Kidney (tissue), 14 donors: ENCODE data around the gene ARHGEF26. TPM values are rescaled to one million over a fixed set of nuclear protein-coding genes. Genes with fewer than 3 reads are reported as not detected.

Source experiments
- DNase-seq, 5 donors: peaks; one replicate each; pipeline ENCODE4 v3.0.0-alpha.2; 2013 to 2020
- FAIRE-seq: peaks from 2 replicates; lab custom pipeline; 2012; peaks lifted over from hg19 to GRCh38; lab: Jason Lieb, UNC
- H3K27ac ChIP-seq, 2 donors: one replicate each; pipeline ENCODE4 v1.7.0; 2013; ENCODE audit warnings: low read depth in 2 of 2, low read length in 2 of 2, inconsistent platforms in 1 of 2
- H3K27me3 ChIP-seq: one replicate; pipeline ENCODE4 v1.7.1; 2013; ENCODE audit warnings: low read length, inconsistent platforms; ENCODE audit not compliant: control insufficient read depth, insufficient read depth
- H3K36me3 ChIP-seq, 3 donors: one replicate each; pipeline versions ENCODE4 v1.7.0 to v1.7.1; 2013; ENCODE audit warnings: low read length in 3 of 3, control low read depth in 1 of 3, inconsistent platforms in 1 of 3; ENCODE audit not compliant: insufficient read depth in 3 of 3, control insufficient read depth in 2 of 3
- H3K4me1 ChIP-seq, 3 donors: one replicate each; pipeline versions ENCODE4 v1.7.0 to v1.7.1; 2013; ENCODE audit warnings: low read length in 3 of 3, inconsistent platforms in 1 of 3, low read depth in 1 of 3; ENCODE audit not compliant: control insufficient read depth in 2 of 3, insufficient read depth in 2 of 3
- H3K4me3 ChIP-seq, 3 donors: one replicate each; pipeline versions ENCODE4 v1.7.0 to v1.8.1; 2013; ENCODE audit warnings: low read length in 3 of 3, control low read depth in 1 of 3, inconsistent platforms in 1 of 3
- H3K9ac ChIP-seq, 3 donors: one replicate each; pipeline versions ENCODE4 v1.7.0 to v1.7.1; 2013; ENCODE audit warnings: low read length in 3 of 3, control low read depth in 1 of 3, inconsistent platforms in 1 of 3
- H3K9me3 ChIP-seq, 3 donors: one replicate each; pipeline versions ENCODE4 v1.7.0 to v1.7.1; 2013; ENCODE audit warnings: low read length in 3 of 3, control low read depth in 1 of 3, inconsistent platforms in 1 of 3; ENCODE audit not compliant: control insufficient read depth in 2 of 3, insufficient read depth in 1 of 3
- intact Hi-C: fragments of 100-400 bp; cut with DNase I; formaldehyde crosslinking; loops from one replicate; pipeline ENCODE4 v1.11.1; 2022
- polyA plus RNA-seq: library from polyadenylated mRNA; stranded (reverse); fragments of 350-450 nt; fragmentation: Illumina TruSeq; extraction: RNeasy Lipid Tissue Mini Kit (QIAGEN cat#74804); gene quantifications from one replicate; pipeline ENCODE4 v1.2.3, GENCODE V29; 2014; ENCODE audit warnings: low read depth, low replicate concordance; ENCODE audit not compliant: insufficient read depth
- total RNA-seq: library from RNA; stranded (reverse); fragmentation: NEBNext Ultra II Directional; extraction: Animal tissue kit (Norgen Biotek cat#: 25700); gene quantifications from one replicate; pipeline ENCODE4 v1.2.1, GENCODE V29; 2021
- TF ChIP-seq, protein P1 (sequence below): IDR thresholded peaks from 3 replicates; pipeline ENCODE4 v1.5.1; 2012; ENCODE audit warnings: mild to moderate bottlenecking, moderate library complexity, borderline replicate concordance; ENCODE audit not compliant: insufficient read depth; ENCODE audit errors: extremely low read depth
- donor health status: control.
- donor health status: control.
- donor health status: control.
- donor health status: control.
- donor health status: control.
- donor health status: DM: yes; HTN: yes; CAD: no.
- donor health status: Normal renal cell carcinoma (clear cell type).

The ARHGEF26 gene
- total and polyA plus RNA-seq, 2 donors from 2014 or later: 3.9 to 4.8 TPM

DNA sequence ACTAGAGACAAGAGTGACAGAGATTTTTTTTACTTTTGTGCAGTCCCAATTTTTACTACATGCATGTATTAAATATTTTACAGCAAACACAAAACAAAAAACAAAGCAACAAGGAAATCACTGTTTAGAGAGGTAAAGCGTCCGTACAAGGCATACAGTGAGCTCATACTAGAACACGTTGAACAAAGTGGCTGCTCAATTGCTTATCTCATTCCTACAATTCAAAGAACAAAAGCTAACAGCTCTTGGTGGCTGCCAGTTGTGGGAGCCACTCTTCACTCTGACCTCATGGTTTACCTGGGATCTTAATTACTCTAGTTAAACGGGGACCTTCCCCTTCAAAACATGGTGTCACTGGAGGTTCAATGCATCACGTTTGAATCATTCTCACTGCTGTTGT lies 7.6 kb upstream of the ARHGEF26 start:
- intact Hi-C loops: no loop called here
- Histone ChIP-seq H3K4me1 (no peaks in the 10 kb centered on the region), H3K27me3 (no peaks in the 10 kb centered on the region), H3K27ac (no peak overlapping the region), H3K4me3 (no peak overlapping the region), H3K9me3 (no peaks in the 10 kb centered on the region), H3K9ac (no peak overlapping the region), H3K36me3 (no peaks in the 10 kb centered on the region)
- FAIRE-seq (no peak), DNase-seq (no peak)
- TF ChIP-seq, protein P1, sequence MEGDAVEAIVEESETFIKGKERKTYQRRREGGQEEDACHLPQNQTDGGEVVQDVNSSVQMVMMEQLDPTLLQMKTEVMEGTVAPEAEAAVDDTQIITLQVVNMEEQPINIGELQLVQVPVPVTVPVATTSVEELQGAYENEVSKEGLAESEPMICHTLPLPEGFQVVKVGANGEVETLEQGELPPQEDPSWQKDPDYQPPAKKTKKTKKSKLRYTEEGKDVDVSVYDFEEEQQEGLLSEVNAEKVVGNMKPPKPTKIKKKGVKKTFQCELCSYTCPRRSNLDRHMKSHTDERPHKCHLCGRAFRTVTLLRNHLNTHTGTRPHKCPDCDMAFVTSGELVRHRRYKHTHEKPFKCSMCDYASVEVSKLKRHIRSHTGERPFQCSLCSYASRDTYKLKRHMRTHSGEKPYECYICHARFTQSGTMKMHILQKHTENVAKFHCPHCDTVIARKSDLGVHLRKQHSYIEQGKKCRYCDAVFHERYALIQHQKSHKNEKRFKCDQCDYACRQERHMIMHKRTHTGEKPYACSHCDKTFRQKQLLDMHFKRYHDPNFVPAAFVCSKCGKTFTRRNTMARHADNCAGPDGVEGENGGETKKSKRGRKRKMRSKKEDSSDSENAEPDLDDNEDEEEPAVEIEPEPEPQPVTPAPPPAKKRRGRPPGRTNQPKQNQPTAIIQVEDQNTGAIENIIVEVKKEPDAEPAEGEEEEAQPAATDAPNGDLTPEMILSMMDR: no peak

DNA sequence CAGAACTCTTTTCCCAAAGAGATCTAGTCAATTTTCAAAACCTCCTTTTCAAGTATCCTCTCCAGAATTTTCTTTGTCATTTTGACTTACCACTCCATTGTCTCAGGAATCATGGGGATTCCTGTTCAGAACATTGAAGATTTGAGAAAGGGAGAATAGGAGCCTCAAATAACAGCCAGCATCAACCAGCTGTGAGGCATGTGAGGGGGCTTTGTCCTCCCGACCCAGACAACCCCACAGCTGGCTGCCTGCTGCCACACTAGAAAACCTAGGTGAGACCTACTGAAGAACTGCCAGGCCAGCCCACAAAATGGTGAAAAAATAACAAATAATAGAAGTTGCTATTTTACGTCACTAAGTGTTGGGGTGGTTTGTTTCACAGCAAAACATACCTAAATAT lies 5.9 kb upstream of the ARHGEF26 start:
- Histone ChIP-seq H3K27ac (no peak overlapping the region), H3K9me3 (no peaks in the 10 kb centered on the region), H3K27me3 (no peaks in the 10 kb centered on the region), H3K4me3 (no peak overlapping the region), H3K4me1 (no peaks in the 10 kb centered on the region), H3K9ac (no peak overlapping the region), H3K36me3 (no peaks in the 10 kb centered on the region)
- DNase-seq: no peak
- FAIRE-seq: no peak
- intact Hi-C loops: no loop called here
- TF ChIP-seq, protein P1: no peak

DNA sequence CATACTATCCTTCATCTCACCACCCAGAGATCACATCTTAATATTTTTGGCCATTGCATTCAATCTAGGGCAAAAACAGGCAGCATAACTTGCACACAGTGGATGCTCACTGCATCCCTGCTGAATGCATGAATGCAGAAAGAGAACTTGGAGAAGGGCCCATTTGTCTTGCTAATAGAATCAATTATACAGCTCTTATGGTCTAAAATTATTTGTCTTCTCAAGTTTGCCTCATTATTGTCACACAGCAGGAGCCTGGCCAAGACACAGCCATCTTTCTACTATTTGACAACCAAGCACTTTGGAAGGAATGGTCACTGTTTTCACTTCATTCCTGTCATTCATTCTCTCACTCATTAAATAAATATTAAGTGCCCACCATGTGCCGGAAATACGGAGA lies 1.2 kb upstream of the ARHGEF26 start:
- Histone ChIP-seq H3K27me3 (no peaks in the 10 kb centered on the region), H3K4me3 (no peak overlapping the region), H3K9ac (no peak overlapping the region), H3K27ac (no peak overlapping the region), H3K36me3 (no peaks in the 10 kb centered on the region), H3K4me1 (no peaks in the 10 kb centered on the region), H3K9me3 (no peaks in the 10 kb centered on the region)
- no peak for DNase-seq
- intact Hi-C loops: no loop called here
- FAIRE-seq: no peak
- TF ChIP-seq, protein P1: no peak
